ENCODE data around the gene LDHB.
"Not testable (repeated sequence)": the region's sequence is repeated elsewhere in the genome, so short reads cannot be mapped to it uniquely, and the experiment has no call there.

LDHB gene

GRCh38 chr12:21657326-21658077 lies at the start of gene LDHB:
TSS of gene LDHB (minus strand) at chr12:21657842. CDS start at chr12:21654671, 3,171 bp downstream.
- DNase-seq = peak; percentile 98

- no peak for DNase-seq
These were observed 47.2 kb upstream of the LDHB start for GRCh38 chr12:21704847-21705246.

GRCh38 chr12:21699851-21700250 lies 42.2 kb upstream of the LDHB start:
- DNase-seq = no peak

GRCh38 chr12:21697904-21698630 lies 40.4 kb upstream of the LDHB start:
- DNase-seq = no peak

GRCh38 chr12:21696625-21697024 lies 39.0 kb upstream of the LDHB start:
- no peak for DNase-seq

- DNase-seq = peak; percentile 58
These were observed 38.3 kb upstream of the LDHB start for GRCh38 chr12:21695986-21696385.

- no peak for DNase-seq
These were observed 37.0 kb upstream of the LDHB start for GRCh38 chr12:21694660-21695059.

- no peak for DNase-seq
These were observed 33.9 kb upstream of the LDHB start for GRCh38 chr12:21691515-21691914.

GRCh38 chr12:21690704-21691368 lies 33.2 kb upstream of the LDHB start:
- no peak for DNase-seq

GRCh38 chr12:21683115-21683514 lies 25.5 kb upstream of the LDHB start:
- DNase-seq = no peak

- no peak for DNase-seq
These were observed 21.3 kb upstream of the LDHB start for GRCh38 chr12:21678959-21679358.

GRCh38 chr12:21677622-21678277 lies 20.1 kb upstream of the LDHB start:
- DNase-seq = no peak

GRCh38 chr12:21677204-21677603 lies 19.6 kb upstream of the LDHB start:
- no peak for DNase-seq

GRCh38 chr12:21676776-21677175 lies 19.1 kb upstream of the LDHB start:
- no peak for DNase-seq

GRCh38 chr12:21675641-21676040 lies 18.0 kb upstream of the LDHB start:
- no peak for DNase-seq

- DNase-seq = no peak
These were observed 17.5 kb upstream of the LDHB start for GRCh38 chr12:21675096-21675495.

- not testable (repeated sequence) for DNase-seq
These were observed 16.3 kb upstream of the LDHB start for GRCh38 chr12:21673830-21674552.

- no peak for DNase-seq
These were observed 14.5 kb upstream of the LDHB start for GRCh38 chr12:21672146-21672545.

GRCh38 chr12:21666722-21667121 lies 9.1 kb upstream of the LDHB start:
- DNase-seq = no peak

- no peak for DNase-seq
These were observed 8.2 kb upstream of the LDHB start for GRCh38 chr12:21665816-21666215.

GRCh38 chr12:21662122-21662792 lies 4.6 kb upstream of the LDHB start:
- no peak for DNase-seq

Data from right hindlimb (tissue), 1 donor.